Activated CD4-positive, CD25-positive, alpha-beta regulatory T cell treated with anti-CD3 and anti-CD28 coated beads, Interleukin-2, amount 50 U/mL, for 16 hours (primary cell): Measurements from ENCODE around the gene HAP1.
A peak's percentile ranks its signal among the peaks of the same experiment; 100 is the strongest.
"Not testable (repeated sequence)": the region's sequence is repeated elsewhere in the genome, so short reads cannot be mapped to it uniquely, and the experiment has no call there.

ENCODE experiments used
- DNase-seq: peaks from one replicate; pipeline ENCODE4 v3.0.0-alpha.2; 2020; ENCODE audit warnings: low read depth, low spot score

The HAP1 gene

GRCh38 chr17:41725134-41725533, 9.3 kb downstream of the HAP1 start:
- no peak for DNase-seq

GRCh38 chr17:41724476-41725050, 9.9 kb downstream of the HAP1 start:
- DNase-seq: no peak

- no peak for DNase-seq
Measured at GRCh38 chr17:41723801-41724475, 10.5 kb downstream of the HAP1 start.

GRCh38 chr17:41722231-41722630, 12.2 kb downstream of the HAP1 start:
- no peak for DNase-seq

- DNase-seq: no peak
Measured at GRCh38 chr17:41718287-41718645, 16.2 kb downstream of the HAP1 start.

- no peak for DNase-seq
Measured at GRCh38 chr17:41717408-41718286, 16.8 kb downstream of the HAP1 start.

- DNase-seq: no peak
Measured at GRCh38 chr17:41711669-41712400, 22.6 kb downstream of the HAP1 start, which contains the start of gene GAST. Gene GAST, plus strand, starts transcription at chr17:41712331. Its CDS starts 3,106 bp downstream, at chr17:41715437.

GRCh38 chr17:41710472-41711090, 23.9 kb downstream of the HAP1 start:
- no peak for DNase-seq

GRCh38 chr17:41707803-41708669, 26.4 kb downstream of the HAP1 start:
- DNase-seq: no peak

GRCh38 chr17:41705271-41705991, 29.0 kb downstream of the HAP1 start:
- DNase-seq: no peak

GRCh38 chr17:41702712-41703111, 31.7 kb downstream of the HAP1 start:
- DNase-seq: no peak

GRCh38 chr17:41700843-41701242, 33.6 kb downstream of the HAP1 start:
- not testable (repeated sequence) for DNase-seq

- no peak for DNase-seq
Measured at GRCh38 chr17:41697122-41697962, 37.1 kb downstream of the HAP1 start.

- peak; percentile 68 for DNase-seq
Measured at GRCh38 chr17:41695954-41696757, 38.3 kb downstream of the HAP1 start.

GRCh38 chr17:41695134-41695661, 39.2 kb downstream of the HAP1 start:
- no peak for DNase-seq

GRCh38 chr17:41692722-41693521, 41.5 kb downstream of the HAP1 start:
- no peak for DNase-seq
